ENCODE data around the gene ZNF3. TPM values are rescaled to one million over a fixed set of nuclear protein-coding genes. Genes with fewer than 3 reads are reported as not detected.

Gene ZNF3
- total and polyA plus RNA-seq, 9 of the 15 experiments (the other 6 are each of a cell fraction or from before 2014, with no cell fraction given): 30.0 to 64.9 (median 51.5) TPM

DNA sequence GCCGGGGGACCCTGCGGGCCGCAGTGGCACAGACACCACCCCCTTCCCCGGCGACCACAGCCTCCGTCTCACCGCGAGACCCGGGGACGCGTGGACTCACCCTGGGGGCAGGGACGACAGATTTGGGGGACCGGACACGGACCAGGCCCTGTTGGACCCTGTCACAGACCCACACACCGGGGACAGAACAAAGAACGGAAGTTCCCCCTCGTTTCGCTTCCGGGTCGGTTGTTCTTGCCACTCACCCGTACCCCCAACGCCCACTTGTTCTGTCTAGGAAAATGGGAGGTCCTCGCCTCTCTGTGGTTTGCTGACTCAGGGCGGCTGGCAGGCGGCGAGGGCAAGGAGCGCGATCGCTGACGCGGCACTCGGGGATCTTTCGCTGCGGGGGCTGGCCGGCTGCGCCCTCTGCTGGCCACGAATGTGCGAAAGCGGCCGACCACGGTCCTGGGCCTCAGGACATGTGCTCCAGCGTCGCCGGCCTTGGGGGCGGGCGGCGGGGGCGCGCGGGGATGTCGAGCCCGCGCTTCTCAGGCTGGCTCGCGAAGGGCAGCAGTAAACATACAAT is at the start of gene ZNF3 (continued):
- TF ChIP-seq RFX5 (IDR thresholded peaks at IDR 0.05; ENCODE audit: low read depth, low read length) (0 out of 2 replicates have a peak, but pooled peaks have one; percentile 28), CHD4 (IDR thresholded peaks at IDR 0.05; ENCODE audit: insufficient read depth, insufficient replicate concordance, low read depth, low read length, poor library complexity, severe bottlenecking) (no peak), NCOA2 (IDR thresholded peaks at IDR 0.05; ENCODE audit: partially characterized antibody in 2 of 2) (no peak), ETV5 (CRISPR knock-in tag; IDR thresholded peaks at IDR 0.05; ENCODE audit: low read depth) (peak; percentile 88), ZFX (CRISPR knock-in tag; IDR thresholded peaks at IDR 0.05) (peak; percentile 96), NRF1 (conservative IDR thresholded peaks at IDR 0.05 in 1 of 2, IDR thresholded peaks at IDR 0.05 in 1 of 2) (peak; percentile 34 to 54; a peak in 3 of 4 replicates), FOXK2 (conservative IDR thresholded peaks at IDR 0.05 in 1 of 2, IDR thresholded peaks at IDR 0.05 in 1 of 2; ENCODE audit: low read depth in 2 of 2) (peak; percentile 75 to 78; a peak in 3 of 4 replicates), NFIX (CRISPR knock-in tag; IDR thresholded peaks at IDR 0.05; ENCODE audit: low read depth) (no peak), MAFG (tag; conservative IDR thresholded peaks at IDR 0.05) (peak; percentile 99), MEIS2 (IDR thresholded peaks at IDR 0.05; ENCODE audit: partially characterized antibody) (peak; percentile 72)
- TF ChIP-seq, protein P1, sequence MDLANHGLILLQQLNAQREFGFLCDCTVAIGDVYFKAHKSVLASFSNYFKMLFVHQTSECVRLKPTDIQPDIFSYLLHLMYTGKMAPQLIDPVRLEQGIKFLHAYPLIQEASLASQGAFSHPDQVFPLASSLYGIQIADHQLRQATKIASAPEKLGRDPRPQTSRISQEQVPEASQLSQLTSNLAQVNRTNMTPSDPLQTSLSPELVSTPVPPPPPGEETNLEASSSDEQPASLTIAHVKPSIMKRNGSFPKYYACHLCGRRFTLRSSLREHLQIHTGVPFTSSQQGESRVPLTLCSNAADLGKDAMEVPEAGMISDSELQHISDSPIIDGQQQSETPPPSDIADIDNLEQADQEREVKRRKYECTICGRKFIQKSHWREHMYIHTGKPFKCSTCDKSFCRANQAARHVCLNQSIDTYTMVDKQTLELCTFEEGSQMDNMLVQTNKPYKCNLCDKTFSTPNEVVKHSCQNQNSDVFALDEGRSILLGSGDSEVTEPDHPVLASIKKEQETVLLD (IDR thresholded peaks at IDR 0.05): peak; percentile 33; the same call in 1 of the 2 replicates
- TF ChIP-seq, protein P2, sequence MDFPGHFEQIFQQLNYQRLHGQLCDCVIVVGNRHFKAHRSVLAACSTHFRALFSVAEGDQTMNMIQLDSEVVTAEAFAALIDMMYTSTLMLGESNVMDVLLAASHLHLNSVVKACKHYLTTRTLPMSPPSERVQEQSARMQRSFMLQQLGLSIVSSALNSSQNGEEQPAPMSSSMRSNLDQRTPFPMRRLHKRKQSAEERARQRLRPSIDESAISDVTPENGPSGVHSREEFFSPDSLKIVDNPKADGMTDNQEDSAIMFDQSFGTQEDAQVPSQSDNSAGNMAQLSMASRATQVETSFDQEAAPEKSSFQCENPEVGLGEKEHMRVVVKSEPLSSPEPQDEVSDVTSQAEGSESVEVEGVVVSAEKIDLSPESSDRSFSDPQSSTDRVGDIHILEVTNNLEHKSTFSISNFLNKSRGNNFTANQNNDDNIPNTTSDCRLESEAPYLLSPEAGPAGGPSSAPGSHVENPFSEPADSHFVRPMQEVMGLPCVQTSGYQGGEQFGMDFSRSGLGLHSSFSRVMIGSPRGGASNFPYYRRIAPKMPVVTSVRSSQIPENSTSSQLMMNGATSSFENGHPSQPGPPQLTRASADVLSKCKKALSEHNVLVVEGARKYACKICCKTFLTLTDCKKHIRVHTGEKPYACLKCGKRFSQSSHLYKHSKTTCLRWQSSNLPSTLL (IDR thresholded peaks at IDR 0.05): no peak
- TF ChIP-seq, protein P3, sequence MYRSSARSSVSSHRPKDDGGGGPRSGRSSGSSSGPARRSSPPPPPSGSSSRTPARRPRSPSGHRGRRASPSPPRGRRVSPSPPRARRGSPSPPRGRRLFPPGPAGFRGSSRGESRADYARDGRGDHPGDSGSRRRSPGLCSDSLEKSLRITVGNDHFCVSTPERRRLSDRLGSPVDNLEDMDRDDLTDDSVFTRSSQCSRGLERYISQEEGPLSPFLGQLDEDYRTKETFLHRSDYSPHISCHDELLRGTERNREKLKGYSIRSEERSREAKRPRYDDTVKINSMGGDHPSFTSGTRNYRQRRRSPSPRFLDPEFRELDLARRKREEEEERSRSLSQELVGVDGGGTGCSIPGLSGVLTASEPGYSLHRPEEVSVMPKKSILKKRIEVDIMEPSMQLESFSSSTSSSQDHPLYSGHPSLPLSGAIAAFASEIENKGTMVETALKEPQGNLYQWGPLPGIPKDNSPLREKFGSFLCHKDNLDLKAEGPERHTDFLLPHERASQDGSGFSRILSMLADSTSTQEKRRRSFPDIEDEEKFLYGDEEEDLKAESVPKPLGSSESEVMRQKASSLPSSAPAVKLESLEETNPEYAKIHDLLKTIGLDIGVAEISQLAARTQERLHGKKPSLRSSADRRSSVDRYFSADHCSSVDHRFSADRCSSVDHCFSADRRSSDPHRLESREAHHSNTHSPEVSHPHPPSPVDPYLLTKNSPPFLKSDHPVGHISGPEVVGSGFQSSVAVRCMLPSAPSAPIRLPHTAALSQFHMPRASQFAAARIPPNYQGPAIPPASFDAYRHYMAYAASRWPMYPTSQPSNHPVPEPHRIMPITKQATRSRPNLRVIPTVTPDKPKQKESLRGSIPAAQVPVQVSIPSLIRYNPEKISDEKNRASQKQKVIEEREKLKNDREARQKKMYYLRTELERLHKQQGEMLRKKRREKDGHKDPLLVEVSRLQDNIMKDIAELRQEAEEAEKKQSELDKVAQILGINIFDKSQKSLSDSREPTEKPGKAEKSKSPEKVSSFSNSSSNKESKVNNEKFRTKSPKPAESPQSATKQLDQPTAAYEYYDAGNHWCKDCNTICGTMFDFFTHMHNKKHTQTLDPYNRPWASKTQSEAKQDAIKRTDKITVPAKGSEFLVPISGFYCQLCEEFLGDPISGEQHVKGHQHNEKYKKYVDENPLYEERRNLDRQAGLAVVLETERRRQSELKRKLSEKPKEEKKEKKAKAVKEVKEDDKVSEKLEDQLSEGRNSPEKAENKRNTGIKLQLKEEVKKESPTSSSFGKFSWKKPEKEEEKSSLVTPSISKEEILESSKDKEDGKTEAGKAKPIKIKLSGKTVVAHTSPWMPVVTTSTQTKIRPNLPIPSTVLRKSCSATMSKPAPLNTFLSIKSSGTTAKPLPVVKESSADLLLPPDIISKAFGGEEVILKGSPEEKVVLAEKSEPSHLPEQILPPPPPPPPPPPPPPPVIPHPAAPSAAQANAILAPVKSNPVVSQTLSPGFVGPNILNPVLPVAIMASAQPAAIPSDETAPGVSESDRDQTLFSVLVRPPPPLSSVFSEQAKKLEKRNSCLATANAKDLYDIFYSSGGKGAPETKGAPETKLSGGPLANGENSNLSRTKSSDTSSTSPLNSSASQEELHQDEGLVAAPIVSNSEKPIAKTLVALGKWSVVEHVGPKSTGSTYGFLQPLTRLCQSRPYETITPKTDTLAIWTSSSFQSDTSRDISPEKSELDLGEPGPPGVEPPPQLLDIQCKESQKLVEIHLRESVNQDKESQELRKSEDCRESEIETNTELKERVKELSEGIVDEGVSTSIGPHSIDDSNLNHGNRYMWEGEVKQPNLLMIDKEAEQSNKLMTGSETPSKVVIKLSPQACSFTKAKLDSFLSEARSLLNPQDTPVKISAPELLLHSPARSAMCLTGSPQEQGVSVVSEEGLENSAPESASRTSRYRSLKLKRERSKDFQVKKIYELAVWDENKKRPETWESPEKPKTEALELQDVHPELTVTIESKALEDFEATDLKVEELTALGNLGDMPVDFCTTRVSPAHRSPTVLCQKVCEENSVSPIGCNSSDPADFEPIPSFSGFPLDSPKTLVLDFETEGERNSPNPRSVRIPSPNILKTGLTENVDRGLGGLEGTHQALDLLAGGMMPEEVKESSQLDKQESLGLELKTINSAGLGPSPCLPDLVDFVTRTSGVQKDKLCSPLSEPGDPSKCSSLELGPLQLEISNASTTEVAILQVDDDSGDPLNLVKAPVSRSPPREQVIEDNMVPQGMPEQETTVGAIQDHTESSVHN (IDR thresholded peaks at IDR 0.05; ENCODE audit: borderline replicate concordance in 1 of 2, low read depth in 1 of 2): peak in 1 of 2 experiments; percentile 66; a peak in 2 of 4 replicates
